Smooth muscle cell (in vitro differentiated cells): Measurements from ENCODE around the gene TALDO1. TPM values are rescaled to one million over a fixed set of nuclear protein-coding genes. Genes with fewer than 3 reads are reported as not detected.

ENCODE experiments used
- DNase-seq: peaks from one replicate; lab custom pipeline; 2025; ENCODE audit not compliant: unreplicated experiment; lab: John Stamatoyannopoulos, UW
- H2AFZ ChIP-seq: fragments of 200-600 bp; sonication (generic); 2 replicates; pipeline ENCODE4 v1.6.0; 2016; ENCODE audit warnings: antibody characterized with exemption, low read depth, mild to moderate bottlenecking
- H3F3A ChIP-seq: fragments of 200-600 bp; sonication (generic); 2 replicates; pipeline ENCODE4 v1.6.0; 2017; ENCODE audit warnings: antibody characterized with exemption, low read depth
- H3K27ac ChIP-seq: fragments of 200-600 bp; sonication (generic); 2 replicates; pipeline ENCODE4 v1.5.1; 2016; ENCODE audit warnings: low read depth, mild to moderate bottlenecking
- H3K27me3 ChIP-seq: fragments of 200-600 bp; sonication (generic); 2 replicates; pipeline ENCODE4 v1.6.1; 2016; ENCODE audit warnings: low read depth, mild to moderate bottlenecking
- H3K36me3 ChIP-seq: fragments of 200-600 bp; sonication (generic); 2 replicates; pipeline ENCODE4 v1.5.1; 2016; ENCODE audit warnings: low read depth
- H3K4me1 ChIP-seq: fragments of 200-600 bp; sonication (generic); 2 replicates; pipeline ENCODE4 v1.5.1; 2016; ENCODE audit warnings: low read depth
- H3K4me2 ChIP-seq: fragments of 200-600 bp; sonication (generic); 2 replicates; pipeline ENCODE4 v1.6.0; 2016; ENCODE audit warnings: mild to moderate bottlenecking
- H3K4me3 ChIP-seq: fragments of 200-600 bp; sonication (generic); 2 replicates; pipeline ENCODE4 v1.5.1; 2016; ENCODE audit warnings: mild to moderate bottlenecking
- H3K79me2 ChIP-seq: fragments of 200-600 bp; sonication (generic); 2 replicates; pipeline ENCODE4 v1.6.0; 2016; ENCODE audit warnings: low read depth, mild to moderate bottlenecking
- H3K9ac ChIP-seq: fragments of 200-600 bp; sonication (generic); 2 replicates; pipeline ENCODE4 v1.6.0; 2016; ENCODE audit warnings: low read depth
- H3K9me3 ChIP-seq: fragments of 200-600 bp; sonication (generic); replicated peaks from 2 replicates; pipeline ENCODE4 v1.5.1; 2016; ENCODE audit warnings: low read depth
- H4K20me1 ChIP-seq: fragments of 200-600 bp; sonication (generic); 2 replicates; pipeline ENCODE4 v1.6.0; 2016; ENCODE audit warnings: low read depth
- WGBS: methylation state at CpG from one replicate; pipeline ENCODE4 v1.1.7; 2016; ENCODE audit warnings: low lambda C conversion rate; 5-methylcytosine and 5-hydroxymethylcytosine counted together
- polyA plus RNA-seq: library from polyadenylated mRNA; unstranded; fragments of >200 nt; fragmentation: Nextera tagmentation; extraction: Ambion mirVana; gene quantifications from 2 replicates; pipeline ENCODE4 v1.2.1, GENCODE V29; 2016
- total RNA-seq: library from RNA; depleted of rRNA; stranded (reverse); fragments of >200 nt; gene quantifications from 2 replicates; pipeline ENCODE4 v1.2.3, GENCODE V29; 2014
- TF ChIP-seq, protein P1 (sequence below): fragments of 200-600 bp; sonication (generic); IDR thresholded peaks from 2 replicates; pipeline ENCODE4 v1.5.1; 2017; ENCODE audit warnings: borderline replicate concordance, mild to moderate bottlenecking, antibody characterized with exemption; ENCODE audit not compliant: insufficient read depth, poor library complexity, severe bottlenecking

TALDO1 gene
- 100 and 103 TPM in 2 replicates for total RNA-seq
- 155 and 158 TPM in 2 replicates for polyA plus RNA-seq

DNA sequence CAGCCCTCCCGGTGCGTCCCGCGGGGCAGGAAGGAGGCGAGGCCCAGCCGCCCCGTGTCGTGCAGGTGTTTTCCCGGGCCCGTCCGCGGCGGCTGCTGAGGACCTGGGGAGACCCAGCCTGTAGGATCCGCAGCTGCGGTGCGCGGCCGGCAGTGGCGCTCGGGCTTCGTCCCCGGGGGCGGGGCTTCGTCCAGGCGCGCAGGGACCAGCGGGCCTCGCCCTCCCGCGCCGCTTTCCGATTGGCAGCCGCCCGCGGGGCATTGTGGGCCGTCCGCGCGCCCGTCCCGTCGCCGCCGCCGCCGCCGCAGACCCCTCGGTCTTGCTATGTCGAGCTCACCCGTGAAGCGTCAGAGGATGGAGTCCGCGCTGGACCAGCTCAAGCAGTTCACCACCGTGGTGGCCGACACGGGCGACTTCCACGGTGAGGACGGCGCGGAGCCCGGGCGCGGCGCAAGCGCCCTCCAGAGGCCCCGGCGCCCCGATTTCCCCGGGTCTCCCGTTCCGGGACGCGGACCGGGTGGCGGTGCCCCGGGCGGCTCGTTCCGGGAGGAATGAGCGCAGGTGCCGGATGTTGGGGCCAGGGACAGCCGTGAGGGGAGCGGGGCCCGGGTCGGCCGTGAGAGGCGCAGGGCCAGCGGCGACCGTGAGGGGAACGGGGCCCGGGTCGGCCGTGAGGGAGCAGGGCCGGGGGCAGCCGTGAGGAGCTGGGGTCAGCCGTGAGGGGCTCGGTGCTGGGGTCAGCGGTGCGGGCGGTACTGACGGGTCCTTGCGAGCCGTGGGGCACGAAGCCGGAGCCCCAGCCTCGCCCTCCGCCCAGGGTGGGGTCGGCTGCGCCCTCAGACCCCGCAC is at the start of gene TALDO1:
Gene TALDO1, plus strand, starts transcription at position 307 of the 849 bp plus-strand sequence. Its CDS starts 18 bp downstream, at position 325.
- Histone ChIP-seq H3K9me3 (no peaks in the 10 kb centered on the region), H3K4me3 (peak within 1 kb of the TSS; percentile 95), H3K4me1 (peaks cover 13% of the 10 kb centered on the region), H3K36me3 (no peaks in the 10 kb centered on the region), H3K4me2 (peak within 1 kb of the TSS; percentile 98), H3K27me3 (no peaks in the 10 kb centered on the region), H3K27ac (peak within 1 kb of the TSS; percentile 46), H3K9ac (peak within 1 kb of the TSS; percentile 89), H4K20me1 (peaks cover 42% of the 10 kb centered on the region), H2AFZ (peak within 1 kb of the TSS; percentile 86), H3K79me2 (peaks cover 51% of the 10 kb centered on the region), H3F3A (peaks cover 3% of the 10 kb centered on the region)
- TF ChIP-seq, protein P1, sequence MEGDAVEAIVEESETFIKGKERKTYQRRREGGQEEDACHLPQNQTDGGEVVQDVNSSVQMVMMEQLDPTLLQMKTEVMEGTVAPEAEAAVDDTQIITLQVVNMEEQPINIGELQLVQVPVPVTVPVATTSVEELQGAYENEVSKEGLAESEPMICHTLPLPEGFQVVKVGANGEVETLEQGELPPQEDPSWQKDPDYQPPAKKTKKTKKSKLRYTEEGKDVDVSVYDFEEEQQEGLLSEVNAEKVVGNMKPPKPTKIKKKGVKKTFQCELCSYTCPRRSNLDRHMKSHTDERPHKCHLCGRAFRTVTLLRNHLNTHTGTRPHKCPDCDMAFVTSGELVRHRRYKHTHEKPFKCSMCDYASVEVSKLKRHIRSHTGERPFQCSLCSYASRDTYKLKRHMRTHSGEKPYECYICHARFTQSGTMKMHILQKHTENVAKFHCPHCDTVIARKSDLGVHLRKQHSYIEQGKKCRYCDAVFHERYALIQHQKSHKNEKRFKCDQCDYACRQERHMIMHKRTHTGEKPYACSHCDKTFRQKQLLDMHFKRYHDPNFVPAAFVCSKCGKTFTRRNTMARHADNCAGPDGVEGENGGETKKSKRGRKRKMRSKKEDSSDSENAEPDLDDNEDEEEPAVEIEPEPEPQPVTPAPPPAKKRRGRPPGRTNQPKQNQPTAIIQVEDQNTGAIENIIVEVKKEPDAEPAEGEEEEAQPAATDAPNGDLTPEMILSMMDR: peak; percentile 10
- WGBS: under 1% methylated on average over 91 of the region's 112 CpGs
- DNase-seq: peak; percentile 66

DNA sequence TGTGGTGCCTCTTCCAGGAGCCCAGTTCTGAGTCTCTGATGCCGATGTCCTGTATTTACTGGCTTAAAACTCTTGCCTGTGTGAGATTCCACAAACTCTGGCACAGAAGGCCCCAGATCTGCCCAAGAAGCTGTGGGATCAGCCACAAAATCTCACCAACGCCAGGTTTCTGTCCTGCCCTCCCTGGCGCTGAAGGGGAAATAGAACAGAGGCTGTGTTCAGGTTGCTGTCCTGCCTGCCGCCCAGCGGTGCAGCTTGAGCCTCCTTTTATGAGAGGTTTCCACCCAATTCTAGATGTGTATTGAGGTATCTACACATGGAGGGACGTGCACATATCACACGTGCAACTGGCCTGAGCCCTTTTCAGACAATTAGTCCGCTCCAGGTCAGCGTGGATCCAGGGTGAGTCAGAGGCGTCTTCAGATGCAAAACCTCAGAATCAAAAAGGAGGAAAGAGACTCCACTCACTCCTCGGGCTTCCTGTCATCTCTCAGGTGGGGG is 49.4 kb upstream of the TALDO1 start:
- Histone ChIP-seq H3K9ac (peak overlapping the region; percentile 100), H3K4me3 (no peak overlapping the region), H3K27me3 (no peaks in the 10 kb centered on the region), H2AFZ (no peak overlapping the region), H3K4me1 (peaks cover 35% of the 10 kb centered on the region), H4K20me1 (peaks cover 61% of the 10 kb centered on the region), H3K79me2 (peaks cover 24% of the 10 kb centered on the region), H3F3A (peaks cover 16% of the 10 kb centered on the region), H3K36me3 (no peaks in the 10 kb centered on the region), H3K27ac (peak overlapping the region; percentile 100), H3K4me2 (peak overlapping the region; percentile 96), H3K9me3 (no peaks in the 10 kb centered on the region)
- 57% methylated on average over 11 of the region's 11 CpGs for WGBS
- TF ChIP-seq, protein P1: no peak
- no peak for DNase-seq

DNA sequence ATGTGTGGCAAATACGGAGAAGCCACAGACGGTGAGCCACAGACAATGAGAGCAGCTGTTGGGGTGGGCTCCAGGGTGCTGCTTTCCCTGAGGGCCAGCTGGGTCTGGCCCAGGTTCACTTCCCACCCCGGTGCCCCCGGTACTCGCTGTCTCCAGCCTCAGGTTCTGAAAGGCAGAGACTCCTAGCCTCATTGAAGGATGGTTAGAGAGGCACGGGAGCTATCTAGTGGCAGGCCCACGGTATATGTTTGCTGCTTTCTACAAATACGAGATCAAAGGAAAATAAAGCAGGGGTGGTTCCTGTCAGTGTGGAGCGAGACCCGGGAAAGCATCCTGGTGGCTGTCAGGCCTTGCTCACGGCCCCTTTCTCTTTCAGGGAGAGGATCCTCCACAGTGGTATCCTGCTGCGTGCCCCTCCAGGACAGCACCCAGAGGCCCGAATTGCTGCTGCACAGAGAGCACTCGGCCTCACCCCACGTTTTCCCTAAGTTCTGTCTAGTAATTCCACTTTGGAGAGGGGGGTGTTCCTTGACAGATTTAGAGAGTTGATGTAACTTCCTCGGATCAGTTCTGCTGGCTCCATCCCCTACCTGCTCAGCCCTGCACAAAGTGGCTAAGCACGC is 48.7 kb upstream of the TALDO1 start:
- no peak overlapping the region for H2AFZ ChIP-seq
- no peaks in the 10 kb centered on the region for H3K27me3 ChIP-seq
- H3K27ac ChIP-seq: peak overlapping the region; percentile 100
- peaks cover 27% of the 10 kb centered on the region for H3K4me1 ChIP-seq
- peaks cover 61% of the 10 kb centered on the region for H4K20me1 ChIP-seq
- peaks cover 17% of the 10 kb centered on the region for H3K79me2 ChIP-seq
- no peaks in the 10 kb centered on the region for H3K9me3 ChIP-seq
- DNase-seq: no peak
- no peak overlapping the region for H3K9ac ChIP-seq
- no peak overlapping the region for H3K4me3 ChIP-seq
- H3K36me3 ChIP-seq: no peaks in the 10 kb centered on the region
- TF ChIP-seq, protein P1: no peak
- peaks cover 16% of the 10 kb centered on the region for H3F3A ChIP-seq
- WGBS: 80% methylated on average over 17 of the region's 17 CpGs
- peak overlapping the region; percentile 96 for H3K4me2 ChIP-seq
